Heart right ventricle (tissue), 16 donors: ENCODE results near the gene PLD1. TPM values are rescaled to one million over a fixed set of nuclear protein-coding genes. Genes with fewer than 3 reads are reported as not detected.
A peak's percentile ranks its signal among the peaks of the same experiment; 100 is the strongest.

Source experiments
- ATAC-seq, 8 donors: fragments of 200-7000 bp; cut with Tn5 transposase; one replicate each; pipeline ENCODE4 v1.9.1; 2020; ENCODE audit warnings: mild to moderate bottlenecking in 8 of 8, moderate library complexity in 8 of 8, moderate number of reproducible peaks in 1 of 8
- DNase-seq, 2 donors: peaks; one replicate each; pipeline ENCODE4 v3.0.0-alpha.2; 2020
- H3K27ac ChIP-seq, 10 donors: fragments of 200-600 bp; sonication (generic) in 2 of 10; one replicate each; pipeline versions ENCODE4 v1.5.0 to v1.8.0; 2020 to 2022; ENCODE audit warnings: mild to moderate bottlenecking in 3 of 10
- H3K27me3 ChIP-seq, 7 donors: fragments of 200-600 bp; one replicate each; pipeline ENCODE4 v1.8.0; 2021 to 2022; ENCODE audit warnings: mild to moderate bottlenecking in 2 of 7
- H3K36me3 ChIP-seq, 9 donors: fragments of 200-600 bp; sonication (generic) in 1 of 9; one replicate each; pipeline versions ENCODE4 v1.5.0 to v1.8.0; 2020 to 2022; ENCODE audit warnings: mild to moderate bottlenecking in 2 of 9
- H3K4me1 ChIP-seq, 9 donors: fragments of 200-600 bp; sonication (generic) in 1 of 9; one replicate each; pipeline versions ENCODE4 v1.5.0 to v1.8.0; 2020 to 2022; ENCODE audit warnings: mild to moderate bottlenecking in 4 of 9
- H3K4me3 ChIP-seq, 10 donors: fragments of 200-600 bp; sonication (generic) in 2 of 10; one replicate each; pipeline versions ENCODE4 v1.5.0 to v1.8.0; 2020 to 2022; ENCODE audit warnings: mild to moderate bottlenecking in 7 of 10, moderate library complexity in 2 of 10
- H3K9me3 ChIP-seq, 11 donors: fragments of 200-600 bp in 10 of 11; sonication (generic) in 2 of 11; one replicate each; pipeline versions ENCODE4 v1.5.0 to v1.8.0; 2013 to 2022; ENCODE audit warnings: mild to moderate bottlenecking in 2 of 11, control low read depth in 1 of 11, moderate library complexity in 1 of 11
- CTCF ChIP-seq, 9 donors: fragments of 200-600 bp; sonication (generic) in 2 of 9; IDR thresholded peaks; one replicate each; pipeline versions ENCODE4 v1.5.0 to v1.8.0; 2021 to 2022; ENCODE audit warnings: antibody characterized with exemption in 9 of 9, mild to moderate bottlenecking in 5 of 9, moderate library complexity in 1 of 9
- WGBS, 2 donors: extraction: QIAGEN DNeasy Blood & Tissue Kit; methylation state at CpG; one replicate each; pipeline ENCODE4 v1.1.7; 2013; ENCODE audit warnings: inconsistent platforms in 1 of 2; 5-methylcytosine and 5-hydroxymethylcytosine counted together
- intact Hi-C, 10 donors: fragments of 100-400 bp; cut with DNase I; formaldehyde crosslinking; loops; one replicate each; pipeline versions ENCODE4 v1.11.1 to v1.14.2; 2022
- polyA plus RNA-seq, 2 donors: library from polyadenylated mRNA; stranded (reverse); fragments of 200-250 nt; gene quantifications; one replicate each; pipeline ENCODE4 v1.2.3, GENCODE V29; 2013
- total RNA-seq, 10 donors: library from RNA; stranded (reverse); fragmentation: NEBNext Ultra II Directional in 3 of 10; extraction: Animal tissue kit (Norgen Biotek cat#: 25700) in 3 of 10; gene quantifications; one replicate each; pipeline versions ENCODE4 v1.2.1 to v1.2.4, GENCODE V29; 2021 to 2023
- donor health status: Arrhythmogenic right ventricular cardiomyopathy.
- donor health status: ischemic (EF 13 %, LVEDD 7.1; RV severe dilation, severe dysfunction).
- donor health status: healthy with polysubstance abuse.
- donor health status: DM: no; HTN: yes; CAD: no.
- donor health status: DM: no; HTN: no; CAD: no.
- donor health status: ischemic (EF 25% LVEDD 6.9; RV normal size, moderate dysfunction).
- donor health status: ischemic (EF 25% LVEDD 5.7; RV mildly dilated, moderate dysfunction).
- donor health status: healthy.
- donor health status: DM: yes; HTN: yes; CAD: no.
- donor health status: Ischemic cardiomyopathy.
- donor health status: ischemic (EF 35%, LVEDD 5.7; RV mildly dilated, moderate dysfunction).
- donor health status: nonischemic (EF 11% LVEDD 7.7; RV severe dilation, severe dysfunction).
- donor health status: DM: yes; HTN: yes; CAD: no.
- donor health status: PGD.
- donor health status: ischemic (EF 29% LVEDD 5.4; RV normal size, mild dysfunction).
- donor health status: nonischemic (EF 23%, LVEDD 6.1; RV moderate dilation, normal function).

PLD1 gene
- total and polyA plus RNA-seq, 12 donors, result 10.5 to 83.3 (median 62.9) TPM

GRCh38 chr3:171648069-171648468 lies 162.2 kb downstream of the PLD1 start:
- Histone ChIP-seq H3K36me3 (peaks cover 0 to 6% (median 0%) of the 10 kb centered on the region in 9 donors), H3K4me1 (peaks cover 0 to 68% (median 30%) of the 10 kb centered on the region in 9 donors)

GRCh38 chr3:171646357-171647133 lies 163.7 kb downstream of the PLD1 start:
- WGBS, 2 donors, result 19 to 23% methylated on average over 4 of the region's 4 CpGs
- H3K4me1 ChIP-seq, result peaks cover 0 to 65% (median 29%) of the 10 kb centered on the region in 9 donors
- peak; percentile 40 to 76 (median 65) for TF ChIP-seq CTCF (IDR thresholded peaks at IDR 0.05)
- no peaks in the 10 kb centered on the region for H3K27me3 ChIP-seq
- intact Hi-C loops, result loop anchor here (1.0 to 10.0 kb wide), 11 partner anchors 122 to 828 kb away; no protein-coding TSS in a partner anchor
- peak; percentile 57 to 88 (median 80) for ATAC-seq
- peak overlapping the region in 9 of 10 donors; percentile 37 to 82 (median 66) for H3K27ac ChIP-seq
- H3K4me3 ChIP-seq, result no peak overlapping the region
- DNase-seq, result peak in 1 of 2 donors; percentile 57
- H3K9me3 ChIP-seq, result peaks cover 0 to 4% (median 0%) of the 10 kb centered on the region in 11 donors
- H3K36me3 ChIP-seq, result peaks cover 0 to 16% (median 0%) of the 10 kb centered on the region in 9 donors

More at GRCh38 chr3:171648069-171648468, 162.2 kb downstream of the PLD1 start:
- ATAC-seq (no peak), DNase-seq (no peak)
- Histone ChIP-seq H3K9me3 (peaks cover 0 to 4% (median 0%) of the 10 kb centered on the region in 11 donors), H3K4me3 (no peak overlapping the region), H3K27me3 (no peaks in the 10 kb centered on the region), H3K27ac (peak overlapping the region in 2 of 10 donors; percentile 3 to 41)
- no peak for TF ChIP-seq CTCF (IDR thresholded peaks at IDR 0.05)
- intact Hi-C loops, result loop anchor here (2.0 to 10.0 kb wide), 9 partner anchors 124 to 827 kb away; no protein-coding TSS in a partner anchor

- Histone ChIP-seq H3K27me3 (no peaks in the 10 kb centered on the region), H3K4me1 (peaks cover 0 to 65% (median 35%) of the 10 kb centered on the region in 9 donors), H3K27ac (peak overlapping the region in 9 of 10 donors; percentile 22 to 82 (median 57)), H3K9me3 (no peaks in the 10 kb centered on the region), H3K4me3 (no peak overlapping the region), H3K36me3 (peaks cover 0 to 21% (median 5%) of the 10 kb centered on the region in 9 donors)
- no peak for DNase-seq
- 45 to 59% methylated on average over 8 of the region's 8 CpGs for WGBS, 2 donors
- TF ChIP-seq CTCF (IDR thresholded peaks at IDR 0.05), result no peak
- peak in 4 of 8 donors; percentile 40 to 50 (median 48) for ATAC-seq
- intact Hi-C loops, result loop anchor here (5.0 to 10.0 kb wide), 9 partner anchors 128 to 830 kb away; no protein-coding TSS in a partner anchor
These were observed 165.6 kb downstream of the PLD1 start for GRCh38 chr3:171644681-171645080.

- WGBS, 2 donors, result 66 to 69% methylated on average over 4 of the region's 4 CpGs
- H3K9me3 ChIP-seq, result no peaks in the 10 kb centered on the region
- TF ChIP-seq CTCF (IDR thresholded peaks at IDR 0.05), result no peak
- DNase-seq, result no peak
- no peak overlapping the region for H3K4me3 ChIP-seq
- no peak for ATAC-seq
- intact Hi-C loops, result loop anchor here in 8 of 10 donors (5.0 to 10.0 kb wide), 7 partner anchors 131 to 831 kb away; no protein-coding TSS in a partner anchor
- peak overlapping the region in 8 of 10 donors; percentile 0 to 82 (median 65) for H3K27ac ChIP-seq
- H3K27me3 ChIP-seq, result no peaks in the 10 kb centered on the region
- H3K36me3 ChIP-seq, result peaks cover 0 to 24% (median 5%) of the 10 kb centered on the region in 9 donors
- peaks cover 0 to 57% (median 33%) of the 10 kb centered on the region in 9 donors for H3K4me1 ChIP-seq
These were observed 166.6 kb downstream of the PLD1 start for GRCh38 chr3:171643681-171644080.
